ENCODE results near the gene C2orf76. TPM values are rescaled to one million over a fixed set of nuclear protein-coding genes. Genes with fewer than 3 reads are reported as not detected.

Gene C2orf76
- total RNA-seq, 4 donors from 2014 or later = 2.9 to 11.3 TPM; not detected in 2

DNA sequence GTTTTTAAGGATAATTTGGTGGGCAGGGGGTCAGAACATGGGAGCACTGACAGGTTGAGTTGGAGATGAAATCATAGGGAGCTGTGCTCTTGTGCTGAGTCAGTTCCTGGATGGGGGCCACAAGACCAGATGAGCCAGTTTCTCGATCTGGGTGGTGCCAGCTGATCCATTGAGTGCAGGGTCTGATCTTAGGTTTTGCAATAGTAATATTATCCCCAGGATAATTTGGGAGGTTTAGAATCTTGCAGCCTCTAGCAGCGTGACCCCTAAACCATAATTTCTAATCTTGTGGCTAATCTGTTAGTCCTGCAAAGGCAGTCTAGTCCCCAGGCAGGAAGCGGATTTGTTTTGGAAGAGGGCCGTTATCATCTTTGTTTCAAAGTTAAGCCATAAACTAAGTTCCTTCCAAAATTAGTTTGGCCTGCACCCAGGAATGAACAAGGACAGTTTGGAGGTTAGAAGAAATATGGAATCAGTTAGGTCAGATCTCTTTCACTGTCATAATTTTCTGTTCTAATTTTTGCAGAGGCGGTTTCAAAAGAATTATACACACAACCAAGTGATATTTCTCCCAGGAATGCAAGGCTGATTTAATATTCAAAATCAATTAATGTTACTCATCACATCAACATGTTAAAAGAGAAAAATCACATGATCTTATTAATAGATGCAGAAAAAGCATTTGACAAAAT, 23.1 kb upstream of the C2orf76 start:
- H3K27me3 ChIP-seq = no peaks in the 10 kb centered on the region
- no peak overlapping the region for H3K4me3 ChIP-seq
- 31 to 50% methylated on average over 2 to 5 of the region's 5 CpGs for WGBS, 2 donors (ENCODE audit: low coverage in 1 of 2)
- intact Hi-C loops (cut with DNase I; ENCODE audit: low total_unique reads) = no loop called here
- H3K4me1 ChIP-seq = peaks cover 0 to 20% (median 15%) of the 10 kb centered on the region in 4 donors
- peak; percentile 50 for DNase-seq
- in situ Hi-C loops (cut with MboI; ENCODE audit: low pct_ligation_motif_present in 1 of 4, low pct_unique_long_range_greater_than_20kb in 1 of 4, low sequenced_read_pairs in 3 of 4) = no loop called here
- no peak overlapping the region for H3K27ac ChIP-seq
- H3K9me3 ChIP-seq = no peaks in the 10 kb centered on the region
- no peaks in the 10 kb centered on the region for H3K36me3 ChIP-seq
- TF ChIP-seq POLR2AphosphoS5 (IDR thresholded peaks at IDR 0.05) (no peak), EP300 (IDR thresholded peaks at IDR 0.05; ENCODE audit: low read depth) (no peak), POLR2A (IDR thresholded peaks at IDR 0.05) (no peak)
- TF ChIP-seq, protein P1, sequence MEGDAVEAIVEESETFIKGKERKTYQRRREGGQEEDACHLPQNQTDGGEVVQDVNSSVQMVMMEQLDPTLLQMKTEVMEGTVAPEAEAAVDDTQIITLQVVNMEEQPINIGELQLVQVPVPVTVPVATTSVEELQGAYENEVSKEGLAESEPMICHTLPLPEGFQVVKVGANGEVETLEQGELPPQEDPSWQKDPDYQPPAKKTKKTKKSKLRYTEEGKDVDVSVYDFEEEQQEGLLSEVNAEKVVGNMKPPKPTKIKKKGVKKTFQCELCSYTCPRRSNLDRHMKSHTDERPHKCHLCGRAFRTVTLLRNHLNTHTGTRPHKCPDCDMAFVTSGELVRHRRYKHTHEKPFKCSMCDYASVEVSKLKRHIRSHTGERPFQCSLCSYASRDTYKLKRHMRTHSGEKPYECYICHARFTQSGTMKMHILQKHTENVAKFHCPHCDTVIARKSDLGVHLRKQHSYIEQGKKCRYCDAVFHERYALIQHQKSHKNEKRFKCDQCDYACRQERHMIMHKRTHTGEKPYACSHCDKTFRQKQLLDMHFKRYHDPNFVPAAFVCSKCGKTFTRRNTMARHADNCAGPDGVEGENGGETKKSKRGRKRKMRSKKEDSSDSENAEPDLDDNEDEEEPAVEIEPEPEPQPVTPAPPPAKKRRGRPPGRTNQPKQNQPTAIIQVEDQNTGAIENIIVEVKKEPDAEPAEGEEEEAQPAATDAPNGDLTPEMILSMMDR (IDR thresholded peaks at IDR 0.05) = no peak

DNA sequence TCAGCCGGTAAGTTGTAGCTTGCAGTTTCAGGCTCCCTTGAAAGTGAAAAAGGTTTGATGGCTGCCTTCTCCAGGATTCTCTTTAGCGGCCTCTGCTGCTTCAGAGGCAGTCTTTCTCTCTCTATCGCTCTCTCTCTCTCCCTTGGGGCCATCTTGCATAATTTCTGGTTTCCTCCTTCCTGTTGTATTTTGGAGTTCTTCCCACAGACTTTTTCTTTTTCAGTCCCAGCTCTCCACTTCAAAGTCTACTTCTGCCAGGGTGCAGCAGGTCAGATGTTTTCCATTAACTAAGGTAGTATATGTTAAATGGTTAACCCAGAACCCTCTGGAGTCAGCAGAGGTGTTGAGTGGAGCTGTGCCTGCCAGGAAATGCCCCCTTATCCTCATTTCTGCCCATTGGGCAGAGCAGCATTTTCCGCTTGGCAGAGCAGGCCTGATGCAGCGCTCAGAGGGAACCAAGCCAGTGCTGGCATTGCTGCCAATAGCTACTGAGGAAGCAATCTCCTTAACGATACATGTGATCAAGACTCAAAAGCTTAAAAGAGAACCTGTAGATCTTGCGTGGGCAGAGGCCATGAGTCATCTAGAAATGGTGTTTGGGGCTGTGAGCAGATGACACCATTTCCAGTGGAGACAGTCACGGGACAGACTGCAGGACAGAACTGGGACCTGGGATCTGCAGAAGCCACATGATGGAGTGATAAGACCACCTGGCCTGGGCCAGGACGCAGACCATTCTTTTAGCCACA, 20.9 kb upstream of the C2orf76 start:
- Histone ChIP-seq H3K27ac (peak overlapping the region; percentile 37 to 65 (median 59)), H3K4me1 (peaks cover 0 to 20% (median 15%) of the 10 kb centered on the region in 4 donors), H3K9me3 (no peaks in the 10 kb centered on the region), H3K27me3 (no peaks in the 10 kb centered on the region), H3K36me3 (no peaks in the 10 kb centered on the region), H3K4me3 (no peak overlapping the region)
- TF ChIP-seq, protein P1 (IDR thresholded peaks at IDR 0.05) = no peak
- no peak for TF ChIP-seq EP300 (IDR thresholded peaks at IDR 0.05; ENCODE audit: low read depth)
- DNase-seq = peak; percentile 55
- in situ Hi-C loops (cut with MboI; ENCODE audit: low pct_ligation_motif_present in 1 of 4, low pct_unique_long_range_greater_than_20kb in 1 of 4, low sequenced_read_pairs in 3 of 4) (no loop called here), intact Hi-C loops (cut with DNase I; ENCODE audit: low total_unique reads) (no loop called here)
- WGBS, 2 donors (ENCODE audit: low coverage in 1 of 2) = 43 to 49% methylated on average over 5 to 9 of the region's 9 CpGs

DNA sequence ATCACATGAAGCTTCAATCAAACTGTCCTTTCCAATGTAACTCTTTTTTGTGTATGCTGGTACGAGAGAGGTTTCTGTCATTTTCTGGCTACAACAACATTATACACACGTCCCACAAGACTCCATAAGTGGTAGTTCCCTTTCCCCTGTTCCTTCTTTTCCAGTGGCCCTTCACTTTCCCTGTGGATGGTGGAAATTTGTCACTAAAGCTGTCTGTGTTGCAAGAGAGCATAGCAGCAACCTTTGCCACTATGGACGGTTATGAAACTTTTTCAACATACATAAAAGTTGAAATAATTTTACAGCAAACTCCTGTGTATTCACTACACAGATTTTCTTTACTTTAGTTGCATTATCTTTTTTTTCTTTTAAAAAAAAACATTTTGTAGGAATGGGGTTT, 18.8 kb upstream of the C2orf76 start:
- H3K9me3 ChIP-seq = no peaks in the 10 kb centered on the region
- H3K4me1 ChIP-seq = peaks cover 0 to 20% (median 15%) of the 10 kb centered on the region in 4 donors
- no peak for DNase-seq
- no peak overlapping the region for H3K4me3 ChIP-seq
- TF ChIP-seq, protein P1 (IDR thresholded peaks at IDR 0.05) = no peak
- TF ChIP-seq POLR2A (IDR thresholded peaks at IDR 0.05) (no peak), EP300 (IDR thresholded peaks at IDR 0.05; ENCODE audit: low read depth) (no peak), POLR2AphosphoS5 (IDR thresholded peaks at IDR 0.05) (no peak)
- no peaks in the 10 kb centered on the region for H3K27me3 ChIP-seq
- H3K27ac ChIP-seq = no peak overlapping the region
- intact Hi-C loops (cut with DNase I; ENCODE audit: low total_unique reads) (no loop called here), in situ Hi-C loops (cut with MboI; ENCODE audit: low pct_ligation_motif_present in 1 of 4, low pct_unique_long_range_greater_than_20kb in 1 of 4, low sequenced_read_pairs in 3 of 4) (no loop called here)
- no peaks in the 10 kb centered on the region for H3K36me3 ChIP-seq
- 86 to 90% methylated on average over 2 to 3 of the region's 3 CpGs for WGBS, 2 donors (ENCODE audit: low coverage in 1 of 2)

DNA sequence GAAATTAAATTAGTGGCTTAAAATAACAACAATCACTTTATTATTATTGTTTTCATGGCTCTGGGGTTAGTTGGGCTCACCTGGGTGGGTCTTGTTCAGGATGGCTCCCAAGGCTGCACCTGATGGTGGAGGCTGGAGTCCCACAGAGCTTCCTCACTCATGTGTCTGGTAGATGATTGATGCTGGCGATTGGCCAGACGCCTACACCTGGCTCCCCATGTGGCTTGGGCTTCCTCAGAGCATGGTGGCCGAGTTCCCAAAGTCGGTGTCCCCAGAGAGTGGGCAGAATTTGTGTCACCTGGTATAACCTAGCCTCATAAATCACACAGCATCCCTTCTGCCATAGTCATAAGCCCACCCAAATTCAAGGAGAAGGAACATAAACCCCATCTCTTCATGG, 18.3 kb upstream of the C2orf76 start:
- 96% methylated on average over 4 of the region's 4 CpGs; no CpG with 5 or more reads in 1 of the 2 donors for WGBS, 2 donors (ENCODE audit: low coverage in 1 of 2)
- intact Hi-C loops (cut with DNase I; ENCODE audit: low total_unique reads) (no loop called here), in situ Hi-C loops (cut with MboI; ENCODE audit: low pct_ligation_motif_present in 1 of 4, low pct_unique_long_range_greater_than_20kb in 1 of 4, low sequenced_read_pairs in 3 of 4) (no loop called here)
- no peaks in the 10 kb centered on the region for H3K36me3 ChIP-seq
- no peaks in the 10 kb centered on the region for H3K9me3 ChIP-seq
- H3K4me3 ChIP-seq = no peak overlapping the region
- peaks cover 0 to 18% (median 15%) of the 10 kb centered on the region in 4 donors for H3K4me1 ChIP-seq
- no peak for TF ChIP-seq POLR2A (IDR thresholded peaks at IDR 0.05)
- TF ChIP-seq POLR2AphosphoS5 (IDR thresholded peaks at IDR 0.05) = no peak
- TF ChIP-seq EP300 (IDR thresholded peaks at IDR 0.05; ENCODE audit: low read depth) = no peak
- TF ChIP-seq, protein P1 (IDR thresholded peaks at IDR 0.05) = no peak
- H3K27ac ChIP-seq = no peak overlapping the region
- DNase-seq = no peak
- H3K27me3 ChIP-seq = no peaks in the 10 kb centered on the region
